H1 (cell line): ENCODE results near the gene CEP170. TPM values are rescaled to one million over a fixed set of nuclear protein-coding genes. Genes with fewer than 3 reads are reported as not detected.

Experiments used
- CTCF ChIA-PET: fragments of 300-600 bp; sonication (Branson Sonifier 250); formaldehyde crosslinking; loops from one replicate; lab custom pipeline; 2021; ENCODE audit not compliant: partially characterized antibody; lab: Charles Lee
- POLR2A ChIA-PET: fragments of 300-600 bp; sonication (Branson Sonifier 250); formaldehyde crosslinking; loops from one replicate; lab custom pipeline; 2021; ENCODE audit warnings: inconsistent platforms; ENCODE audit not compliant: partially characterized antibody; lab: Charles Lee
- DNase-seq, 2 experiments: peaks; one replicate each; pipeline versions ENCODE4 v3.0.0 to v3.0.0-alpha.2; 2010 to 2022; ENCODE audit warnings: low spot score in 2 of 2, low read depth in 1 of 2, mixed read lengths in 1 of 2
- FAIRE-seq: peaks from 2 replicates; lab custom pipeline; 2011; peaks lifted over from hg19 to GRCh38; lab: Jason Lieb, UNC
- H2AFZ ChIP-seq: 2 replicates; pipeline ENCODE4 v1.8.1; 2012; ENCODE audit warnings: low read length, inconsistent platforms
- H2AK5ac ChIP-seq: 2 replicates; pipeline ENCODE4 v1.6.1; 2013; ENCODE audit warnings: low read depth, low read length
- H2BK120ac ChIP-seq: replicated peaks from 2 replicates; pipeline ENCODE3; 2013; ENCODE audit warnings: low read depth, low read length, inconsistent platforms
- H2BK12ac ChIP-seq: 2 replicates; pipeline ENCODE4 v1.6.1; 2013; ENCODE audit warnings: low read depth, low read length
- H2BK15ac ChIP-seq: 2 replicates; pipeline ENCODE4 v1.6.1; 2013; ENCODE audit warnings: low read length
- H2BK20ac ChIP-seq: 2 replicates; pipeline ENCODE4 v1.6.1; 2013; ENCODE audit warnings: low read length
- H2BK5ac ChIP-seq: 2 replicates; pipeline ENCODE4 v1.6.1; 2013; ENCODE audit warnings: low read depth, low read length
- H3K14ac ChIP-seq: 2 replicates; pipeline ENCODE4 v1.6.1; 2013; ENCODE audit warnings: inconsistent platforms; ENCODE audit not compliant: insufficient read length
- H3K18ac ChIP-seq: 2 replicates; pipeline ENCODE4 v1.6.1; 2013; ENCODE audit warnings: low read length; ENCODE audit errors: extremely low read depth
- H3K23ac ChIP-seq: 2 replicates; pipeline ENCODE4 v1.6.1; 2013; ENCODE audit warnings: inconsistent platforms; ENCODE audit not compliant: insufficient read length
- H3K23me2 ChIP-seq: 2 replicates; pipeline ENCODE4 v1.6.1; 2013; ENCODE audit warnings: low read depth, low read length
- H3K27ac ChIP-seq: 2 replicates; pipeline ENCODE4 v1.6.1; 2011; ENCODE audit warnings: low read depth, low read length, inconsistent platforms
- H3K27me3 ChIP-seq, 4 experiments: replicated peaks in 1 of 4; 1 replicate in 1 of 4; 2 replicates in 3 of 4; pipeline versions ENCODE4 v1.6.1 to v1.8.1; 2011 to 2013; ENCODE audit warnings: low read length in 3 of 4, mild to moderate bottlenecking in 3 of 4, inconsistent platforms in 2 of 4, mixed read lengths in 2 of 4, moderate library complexity in 1 of 4; ENCODE audit not compliant: control insufficient read depth in 3 of 4, insufficient read depth in 3 of 4; ENCODE audit errors: extremely low read depth in 1 of 4
- H3K36me3 ChIP-seq, 4 experiments: 2 replicates each; pipeline versions ENCODE4 v1.6.1 to v1.8.1; 2011 to 2013; ENCODE audit warnings: mild to moderate bottlenecking in 4 of 4, low read length in 3 of 4, moderate library complexity in 2 of 4, control low read depth in 1 of 4, inconsistent platforms in 1 of 4; ENCODE audit not compliant: insufficient read depth in 4 of 4, control insufficient read depth in 2 of 4
- H3K4ac ChIP-seq: replicated peaks from 2 replicates; pipeline ENCODE3; 2013; ENCODE audit warnings: low read length, low read depth, mixed read lengths, inconsistent platforms; ENCODE audit not compliant: insufficient read length
- H3K4me1 ChIP-seq, 4 experiments: replicated peaks in 1 of 4; 1 replicate in 1 of 4; 2 replicates in 3 of 4; pipeline versions ENCODE4 v1.6.1 to v1.8.1; 2011 to 2013; ENCODE audit warnings: low read length in 3 of 4, inconsistent platforms in 2 of 4, mixed read lengths in 1 of 4; ENCODE audit not compliant: insufficient read depth in 4 of 4, control insufficient read depth in 3 of 4
- H3K4me2 ChIP-seq, 2 experiments: 2 replicates each; pipeline versions ENCODE4 v1.6.1 to v1.8.1; 2011 to 2013; ENCODE audit warnings: low read depth in 2 of 2, low read length in 2 of 2, control low read depth in 1 of 2, inconsistent platforms in 1 of 2, mild to moderate bottlenecking in 1 of 2; ENCODE audit not compliant: insufficient read depth in 1 of 2
- H3K4me3 ChIP-seq, 4 experiments: fragments of 200-600, 300-600 bp in 1 of 4; sonication (generic), shearing (Covaris generic), sonication (Bioruptor Twin) in 1 of 4; 2 replicates each; pipeline versions ENCODE4 v1.5.1 to v1.8.1; 2011 to 2016; ENCODE audit warnings: low read length in 4 of 4, low read depth in 3 of 4, control low read depth in 2 of 4, inconsistent platforms in 2 of 4, mild to moderate bottlenecking in 2 of 4, mixed read lengths in 1 of 4, moderate library complexity in 1 of 4; ENCODE audit not compliant: insufficient read depth in 2 of 4; ENCODE audit errors: extremely low read depth in 1 of 4
- H3K56ac ChIP-seq: replicated peaks from 2 replicates; pipeline ENCODE3; 2013; ENCODE audit warnings: low read depth, mild to moderate bottlenecking, mixed read lengths, low read length, inconsistent platforms; ENCODE audit not compliant: insufficient read length
- H3K79me1 ChIP-seq: 2 replicates; pipeline ENCODE4 v1.6.1; 2013; ENCODE audit warnings: low read depth, low read length, control low read depth
- H3K79me2 ChIP-seq, 2 experiments: 2 replicates each; pipeline versions ENCODE4 v1.6.1 to v1.8.1; 2012 to 2013; ENCODE audit warnings: low read length in 2 of 2, mild to moderate bottlenecking in 2 of 2, inconsistent platforms in 1 of 2; ENCODE audit not compliant: insufficient read depth in 2 of 2, control insufficient read depth in 1 of 2
- H3K9ac ChIP-seq, 4 experiments: replicated peaks in 1 of 4; 1 replicate in 1 of 4; 2 replicates in 3 of 4; pipeline versions ENCODE4 v1.6.1 to v1.8.1; 2011 to 2013; ENCODE audit warnings: low read depth in 3 of 4, low read length in 3 of 4, control low read depth in 2 of 4, mild to moderate bottlenecking in 2 of 4, moderate library complexity in 2 of 4, inconsistent platforms in 1 of 4; ENCODE audit errors: extremely low read depth in 1 of 4
- H3K9me3 ChIP-seq, 2 experiments: 2 replicates each; pipeline versions ENCODE4 v1.6.1 to v1.8.1; 2012 to 2013; ENCODE audit warnings: mild to moderate bottlenecking in 2 of 2, moderate library complexity in 2 of 2, control low read depth in 1 of 2, inconsistent platforms in 1 of 2, low read depth in 1 of 2, low read length in 1 of 2, mixed read lengths in 1 of 2; ENCODE audit not compliant: insufficient read depth in 2 of 2
- H4K20me1 ChIP-seq, 2 experiments: replicated peaks in 1 of 2; 2 replicates each; pipeline versions ENCODE3 to v1.8.1; 2011 to 2013; ENCODE audit warnings: inconsistent platforms in 2 of 2, low read length in 2 of 2, mild to moderate bottlenecking in 1 of 2; ENCODE audit not compliant: insufficient read depth in 2 of 2, control insufficient read depth in 1 of 2
- H4K5ac ChIP-seq: 2 replicates; pipeline ENCODE4 v1.6.1; 2013; ENCODE audit warnings: low read length, low read depth, mixed read lengths, inconsistent platforms; ENCODE audit not compliant: insufficient read length
- H4K8ac ChIP-seq: 2 replicates; pipeline ENCODE4 v1.8.0; 2013; ENCODE audit warnings: mild to moderate bottlenecking, moderate library complexity, low read length, inconsistent platforms; ENCODE audit not compliant: insufficient read depth; ENCODE audit errors: extremely low read depth
- H4K91ac ChIP-seq: replicated peaks from 2 replicates; pipeline ENCODE3; 2013; ENCODE audit warnings: low read length, mixed read lengths, inconsistent platforms; ENCODE audit not compliant: insufficient read length
- BCL11A ChIP-seq, 2 experiments: IDR thresholded peaks; one replicate each; pipeline ENCODE4 v1.6.1; 2011; ENCODE audit warnings: low read depth in 2 of 2, low read length in 2 of 2, mild to moderate bottlenecking in 2 of 2
- CBX8 ChIP-seq: fragments of 300-800, 300-1000 bp; sonication (generic); IDR thresholded peaks from 2 replicates; pipeline ENCODE4 v1.7.1; 2016; ENCODE audit warnings: low read depth, low read length, borderline replicate concordance
- CHD1 ChIP-seq: IDR thresholded peaks from 2 replicates; pipeline ENCODE4 v1.6.1; 2012; ENCODE audit warnings: low read depth, low read length, improper control_type of control experiment
- FOSL1 ChIP-seq: IDR thresholded peaks from 2 replicates; pipeline ENCODE4 v1.6.1; 2011; ENCODE audit warnings: mild to moderate bottlenecking, low read depth, low read length, moderate library complexity; ENCODE audit not compliant: insufficient read depth
- HDAC6 ChIP-seq: IDR thresholded peaks from one replicate; pipeline ENCODE4 v1.7.1; 2012; ENCODE audit warnings: low read depth, mild to moderate bottlenecking, inconsistent platforms, low read length, moderate library complexity
- JUN ChIP-seq: IDR thresholded peaks from 2 replicates; pipeline ENCODE4 v1.6.1; 2011; ENCODE audit warnings: low read depth, mild to moderate bottlenecking, improper control_type of control experiment, low read length
- MAFK ChIP-seq: IDR thresholded peaks from 2 replicates; pipeline ENCODE4 v1.6.1; 2012; ENCODE audit warnings: low read depth, mild to moderate bottlenecking, improper control_type of control experiment, low read length
- SAP30 ChIP-seq: fragments of 300-600 bp; sonication (generic); IDR thresholded peaks from 2 replicates; pipeline ENCODE4 v1.7.1; 2012; ENCODE audit warnings: low read length, moderate library complexity, mild to moderate bottlenecking, inconsistent platforms; ENCODE audit not compliant: insufficient read depth, insufficient replicate concordance
- SIRT6 ChIP-seq: IDR thresholded peaks from one replicate; pipeline ENCODE4 v1.7.1; 2012; ENCODE audit warnings: low read length, inconsistent platforms
- SIX5 ChIP-seq: IDR thresholded peaks from 2 replicates; pipeline ENCODE4 v1.6.1; 2011; ENCODE audit warnings: mild to moderate bottlenecking, low read depth, low read length
- TAF1 ChIP-seq: IDR thresholded peaks from 2 replicates; pipeline ENCODE4 v1.6.1; 2011; ENCODE audit warnings: mild to moderate bottlenecking, low read depth, low read length
- TCF12 ChIP-seq: IDR thresholded peaks from 2 replicates; pipeline ENCODE4 v1.6.1; 2011; ENCODE audit warnings: low read depth, mild to moderate bottlenecking, low read length
- TEAD4 ChIP-seq: IDR thresholded peaks from 2 replicates; pipeline ENCODE4 v1.6.1; 2012; ENCODE audit warnings: low read depth, low read length, inconsistent platforms, mixed read lengths
- YY1 ChIP-seq: IDR thresholded peaks from 2 replicates; pipeline ENCODE4 v1.6.1; 2011; ENCODE audit warnings: low read depth, mild to moderate bottlenecking, low read length
- WGBS, 2 experiments: shearing (Covaris generic) in 1 of 2; methylation state at CpG; one replicate each; pipeline versions ENCODE4 v1.1.6 to v1.1.7; 2013 to 2015; ENCODE audit warnings: low lambda C conversion rate in 2 of 2, mixed read lengths in 2 of 2, inconsistent platforms in 1 of 2, low coverage in 1 of 2, missing lambda C conversion rate in 1 of 2; ENCODE audit not compliant: insufficient replicate concordance in 2 of 2, insufficient coverage in 1 of 2, insufficient read length in 1 of 2; ENCODE audit errors: extremely low coverage in 1 of 2, missing lambda C conversion rate in 1 of 2; 5-methylcytosine and 5-hydroxymethylcytosine counted together
- polyA plus RNA-seq, 7 experiments: library from polyadenylated mRNA; depleted of rRNA in 3 of 7; stranded (reverse) in 5 of 7; unstranded in 2 of 7; fragments of >200 nt in 5 of 7; fragments of 200-250 nt in 2 of 7; gene quantifications; 1 replicate in 5 of 7; 2 replicates in 1 of 7; 4 replicates in 1 of 7; pipeline versions ENCODE4 v1.2.1 to v1.2.3, GENCODE V29; 2011 to 2013; ENCODE audit warnings: missing spikeins in 2 of 7, mixed read lengths in 2 of 7
- total RNA-seq: library from RNA; stranded (reverse); fragmentation: NEBNext Ultra II Directional; extraction: Animal tissue kit (Norgen Biotek cat#: 25700); gene quantifications from 2 replicates; pipeline ENCODE4 v1.2.1, GENCODE V29; 2021

CEP170 gene
- total and polyA plus RNA-seq, 2 of the 8 experiments (the other 6 are each of a cell fraction or from before 2014, with no cell fraction given), result 33.1 to 97.2 TPM

GRCh38 chr1:243286409-243287122 is 31.5 kb upstream of the CEP170 start:
- H3K79me2 ChIP-seq, result no peaks in the 10 kb centered on the region
- no peak for TF ChIP-seq SAP30
- no peak for TF ChIP-seq JUN
- no peak for TF ChIP-seq BCL11A (IDR thresholded peaks at IDR 0.05; ENCODE audit: low read depth in 2 of 2, low read length in 2 of 2)
- TF ChIP-seq CHD1, result no peak
- no peak for TF ChIP-seq SIX5
- TF ChIP-seq TCF12, result no peak
- TF ChIP-seq YY1, result no peak
- TF ChIP-seq CBX8, result no peak
- TF ChIP-seq TEAD4, result no peak
- TF ChIP-seq SIRT6, result no peak
- TF ChIP-seq MAFK, result no peak
- no peak for TF ChIP-seq HDAC6
- TF ChIP-seq FOSL1, result no peak
- TF ChIP-seq TAF1, result no peak

More at GRCh38 chr1:243286409-243287122, 31.5 kb upstream of the CEP170 start:
- Histone ChIP-seq H4K5ac (no peak overlapping the region), H3K27me3 (no peaks in the 10 kb centered on the region), H4K91ac (no peak overlapping the region), H2BK20ac (no peak overlapping the region), H3K56ac (no peak overlapping the region), H3K9ac (no peak overlapping the region), H3K79me1 (no peaks in the 10 kb centered on the region), H3K27ac (no peak overlapping the region), H3K4me3 (no peak overlapping the region), H2AK5ac (no peak overlapping the region), H3K36me3 (peaks cover 0 to 4% (median 0%) of the 10 kb centered on the region in 4 experiments; a peak in 2 of 8 replicates), H2BK120ac (no peak overlapping the region), H3K4me1 (peaks cover 0 to 3% (median 0%) of the 10 kb centered on the region in 4 experiments; a peak in 1 of 7 replicates), H3K23me2 (no peaks in the 10 kb centered on the region), H2BK5ac (no peak overlapping the region), H4K20me1 (no peaks in the 10 kb centered on the region), H2BK15ac (no peak overlapping the region), H2BK12ac (no peak overlapping the region), H3K4ac (no peak overlapping the region), H3K18ac (no peak overlapping the region), H3K14ac (no peak overlapping the region), H4K8ac (no peak overlapping the region), H3K9me3 (no peaks in the 10 kb centered on the region), H3K4me2 (no peak overlapping the region), H2AFZ (no peak overlapping the region), H3K23ac (no peak overlapping the region)
- no peak for DNase-seq
- ChIA-PET CTCF (interaction anchor here (0.6 kb wide), 1 partner anchor 7 kb away, joined by 3 read pairs; no protein-coding TSS in a partner anchor), POLR2A (interaction anchor here (1.2 kb wide), 1 partner anchor 32 kb away, joined by 4 read pairs; the partner anchor contains the start of gene CEP170)
- 90% methylated on average over 8 of the region's 8 CpGs; no CpG with 5 or more reads in 1 of the 2 experiments for WGBS, 2 experiments
- FAIRE-seq, result no peak
